Activated naive CD4-positive, alpha-beta T cell treated with anti-CD3 and anti-CD28 coated beads, Interleukin-2, amount 10 ng/mL, durations not matched to agents 7 days and 5 days (primary cell): ENCODE data around the gene CLMP.

Experiments
- CTCF ChIA-PET: fragments of 350-600 bp; sonication (Branson Sonifier 250); formaldehyde crosslinking; loops from one replicate; lab custom pipeline; 2021; ENCODE audit warnings: antibody characterized with exemption; lab: Charles Lee
- DNase-seq: peaks from one replicate; pipeline ENCODE4 v3.0.0-alpha.2; 2020
- H3K27ac Mint-ChIP-seq: one replicate; pipeline ENCODE4 v1.8.0; 2021; ENCODE audit warnings: mild to moderate bottlenecking, moderate library complexity, mixed read lengths
- H3K27me3 Mint-ChIP-seq: one replicate; pipeline ENCODE4 v1.8.0; 2021; ENCODE audit warnings: mild to moderate bottlenecking, mixed read lengths
- H3K36me3 Mint-ChIP-seq: one replicate; pipeline ENCODE4 v1.8.0; 2021; ENCODE audit warnings: mixed read lengths
- H3K4me1 Mint-ChIP-seq: one replicate; pipeline ENCODE4 v1.8.0; 2021; ENCODE audit warnings: mixed read lengths
- H3K4me3 Mint-ChIP-seq: one replicate; pipeline ENCODE4 v1.8.0; 2021; ENCODE audit warnings: mild to moderate bottlenecking, moderate library complexity, mixed read lengths
- H3K9me3 Mint-ChIP-seq: one replicate; pipeline ENCODE4 v1.8.0; 2021; ENCODE audit warnings: mixed read lengths

The CLMP gene

DNA sequence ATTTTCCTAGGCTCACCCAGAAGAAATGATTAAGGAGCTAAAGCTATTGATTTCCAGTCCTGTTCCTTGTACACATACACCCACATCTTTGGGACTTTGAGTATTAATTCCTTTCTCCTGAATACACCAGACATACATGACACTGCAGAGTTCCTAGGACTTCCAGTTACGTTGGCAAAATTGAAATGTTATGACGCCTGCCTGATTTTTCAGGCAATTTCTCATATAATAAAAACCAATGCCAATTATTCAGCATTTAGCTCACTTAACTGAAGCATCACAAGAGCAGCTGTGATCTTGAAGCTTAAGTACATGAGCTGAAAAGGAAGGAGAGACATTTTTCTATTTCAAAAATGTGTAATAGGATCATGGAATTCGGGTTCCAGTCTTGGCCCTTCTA is 4.5 kb downstream of the CLMP start:
- peaks cover 86% of the 10 kb centered on the region for H3K27me3 Mint-ChIP-seq
- peaks cover 37% of the 10 kb centered on the region for H3K4me1 Mint-ChIP-seq
- no peak overlapping the region for H3K4me3 Mint-ChIP-seq
- H3K9me3 Mint-ChIP-seq, result peaks cover 7% of the 10 kb centered on the region
- no peak for DNase-seq
- no peak overlapping the region for H3K27ac Mint-ChIP-seq
- CTCF ChIA-PET, result no interaction called here
- H3K36me3 Mint-ChIP-seq, result peaks cover 5% of the 10 kb centered on the region

DNA sequence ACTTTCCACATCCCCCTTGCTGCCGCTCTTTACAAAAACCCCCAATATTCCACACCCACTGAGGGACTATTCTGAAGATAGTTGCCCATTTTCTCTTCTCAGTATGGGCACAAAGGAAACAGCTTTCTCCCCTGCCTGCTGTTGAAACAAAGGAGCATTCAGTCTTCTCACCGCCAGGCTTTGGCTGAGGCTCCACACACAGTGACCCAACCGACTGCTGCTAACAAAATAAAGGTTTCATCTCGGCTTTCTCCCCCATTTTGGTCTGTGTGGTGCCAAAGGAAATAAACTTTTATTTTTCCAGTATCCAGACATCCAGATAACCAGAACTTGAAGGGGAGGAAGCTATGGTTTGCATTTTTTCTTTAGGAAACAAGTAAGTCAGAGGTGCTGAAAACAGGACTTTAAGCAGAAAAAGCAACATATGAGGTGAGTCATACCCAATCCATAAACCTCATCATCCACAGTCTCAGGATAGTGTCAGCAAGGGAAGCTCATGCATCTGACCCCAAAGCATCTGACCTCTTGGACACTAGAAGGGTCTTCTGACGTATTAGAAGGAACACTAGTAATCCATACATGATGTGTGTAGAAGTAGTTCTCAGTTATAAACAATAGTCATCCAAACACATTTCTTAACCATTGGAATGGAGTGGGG is 6.4 kb downstream of the CLMP start:
- peaks cover 81% of the 10 kb centered on the region for H3K27me3 Mint-ChIP-seq
- DNase-seq, result no peak

DNA sequence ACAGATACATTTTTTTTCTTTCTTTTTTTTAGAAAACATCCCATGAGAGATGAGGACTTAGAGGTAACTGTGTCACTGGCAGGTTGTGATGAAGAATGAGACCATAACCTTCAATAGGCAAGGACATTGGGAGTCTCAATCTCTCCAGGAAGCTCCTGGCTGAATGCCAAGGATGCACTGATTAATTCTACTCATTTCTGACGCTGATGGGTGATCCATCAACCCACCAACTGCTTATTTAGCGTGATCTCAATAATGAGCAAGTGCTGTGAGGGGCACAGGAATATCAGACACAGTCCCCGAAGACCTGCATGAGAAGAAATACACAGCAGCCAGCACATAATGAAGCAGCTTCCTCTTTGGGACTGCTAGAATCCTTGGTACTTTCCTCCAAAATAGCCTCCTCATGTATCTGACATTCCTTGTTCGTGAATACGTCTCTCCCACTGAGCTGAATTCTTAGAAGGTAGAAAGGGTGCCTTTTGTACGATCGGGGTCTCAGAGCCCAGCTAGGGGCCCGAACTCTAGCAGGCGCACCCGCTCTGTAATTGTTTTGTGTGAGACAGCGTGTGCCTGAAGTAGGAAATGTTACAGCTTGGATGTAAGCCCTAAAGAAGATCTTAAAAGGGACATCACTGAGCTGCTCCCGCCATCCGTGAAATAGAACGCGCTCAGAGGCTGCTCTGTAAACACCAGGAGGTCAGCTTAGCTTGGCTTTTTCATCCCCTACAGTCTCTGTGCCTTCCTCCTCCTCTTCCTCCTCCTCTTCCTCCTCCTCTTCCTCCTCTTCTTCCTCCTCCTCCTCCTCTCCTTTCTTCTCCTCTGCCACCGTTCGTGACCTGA is 7.2 kb downstream of the CLMP start:
- no peak overlapping the region for H3K4me3 Mint-ChIP-seq
- H3K36me3 Mint-ChIP-seq, result no peaks in the 10 kb centered on the region
- H3K4me1 Mint-ChIP-seq, result peaks cover 25% of the 10 kb centered on the region
- peaks cover 76% of the 10 kb centered on the region for H3K27me3 Mint-ChIP-seq
- H3K9me3 Mint-ChIP-seq, result peaks cover 7% of the 10 kb centered on the region
- H3K27ac Mint-ChIP-seq, result no peak overlapping the region
- CTCF ChIA-PET, result interaction anchor here (1.0 kb wide), 2 partner anchors 21 to 59 kb away, joined by 3 to 4 read pairs; no protein-coding TSS in a partner anchor
- DNase-seq, result no peak

More for the DNA sequence above, 6.4 kb downstream of the CLMP start:
- no peak overlapping the region for H3K27ac Mint-ChIP-seq
- peaks cover 27% of the 10 kb centered on the region for H3K4me1 Mint-ChIP-seq
- H3K4me3 Mint-ChIP-seq, result no peak overlapping the region
- CTCF ChIA-PET, result interaction anchor here (1.0 kb wide), 1 partner anchor 58 kb away, joined by 4 read pairs; no protein-coding TSS in a partner anchor
- H3K36me3 Mint-ChIP-seq, result no peaks in the 10 kb centered on the region
- H3K9me3 Mint-ChIP-seq, result peaks cover 7% of the 10 kb centered on the region

DNA sequence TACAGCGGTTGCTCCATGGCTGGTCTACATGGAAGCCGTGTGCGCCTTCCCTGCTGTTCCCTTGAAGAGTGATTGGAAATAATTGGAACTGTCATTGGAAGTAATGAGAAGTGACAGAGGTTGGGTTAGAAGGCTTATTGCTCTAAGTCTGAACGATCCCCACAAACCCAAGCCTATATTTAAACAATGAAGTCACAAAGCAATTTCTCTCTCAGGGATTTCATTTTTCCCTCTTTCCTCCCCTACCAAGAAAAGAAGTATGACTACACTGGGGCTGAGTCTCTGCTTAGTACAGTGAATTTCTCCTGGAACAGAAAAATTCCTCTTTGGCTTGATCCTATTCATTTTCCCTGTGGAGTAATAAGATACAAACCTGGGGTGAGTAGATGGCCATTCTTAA is 7.8 kb downstream of the CLMP start:
- Mint-ChIP-seq H3K4me1 (peaks cover 19% of the 10 kb centered on the region), H3K27me3 (peaks cover 76% of the 10 kb centered on the region), H3K36me3 (no peaks in the 10 kb centered on the region), H3K27ac (no peak overlapping the region), H3K4me3 (no peak overlapping the region), H3K9me3 (peaks cover 7% of the 10 kb centered on the region)
- CTCF ChIA-PET, result interaction anchor here (1.0 kb wide), 2 partner anchors 21 to 60 kb away, joined by 3 to 4 read pairs; no protein-coding TSS in a partner anchor
- no peak for DNase-seq

DNA sequence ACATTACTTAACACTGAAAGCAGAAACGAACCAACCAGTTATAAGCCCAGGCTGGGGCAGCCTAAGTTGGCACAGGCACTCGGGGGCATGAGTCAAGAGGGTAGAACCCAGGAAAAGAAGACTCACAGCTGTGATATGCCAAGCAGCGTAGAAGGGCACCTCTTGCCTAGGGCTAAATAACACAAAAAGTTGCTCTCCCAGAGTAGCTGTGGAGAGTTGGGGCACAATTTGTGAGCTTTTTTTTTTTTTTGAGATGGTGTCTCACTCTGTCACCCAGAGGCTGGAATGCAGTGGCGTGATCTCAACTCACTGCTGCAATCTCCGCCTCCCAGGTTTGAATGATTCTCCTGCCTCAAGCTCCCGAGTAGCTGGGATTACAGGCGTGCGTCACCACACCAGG is 8.8 kb downstream of the CLMP start:
- Mint-ChIP-seq H3K27ac (no peak overlapping the region), H3K27me3 (peaks cover 77% of the 10 kb centered on the region), H3K4me3 (no peak overlapping the region), H3K36me3 (no peaks in the 10 kb centered on the region), H3K9me3 (no peaks in the 10 kb centered on the region), H3K4me1 (peaks cover 10% of the 10 kb centered on the region)
- DNase-seq, result no peak
- CTCF ChIA-PET, result no interaction called here

DNA sequence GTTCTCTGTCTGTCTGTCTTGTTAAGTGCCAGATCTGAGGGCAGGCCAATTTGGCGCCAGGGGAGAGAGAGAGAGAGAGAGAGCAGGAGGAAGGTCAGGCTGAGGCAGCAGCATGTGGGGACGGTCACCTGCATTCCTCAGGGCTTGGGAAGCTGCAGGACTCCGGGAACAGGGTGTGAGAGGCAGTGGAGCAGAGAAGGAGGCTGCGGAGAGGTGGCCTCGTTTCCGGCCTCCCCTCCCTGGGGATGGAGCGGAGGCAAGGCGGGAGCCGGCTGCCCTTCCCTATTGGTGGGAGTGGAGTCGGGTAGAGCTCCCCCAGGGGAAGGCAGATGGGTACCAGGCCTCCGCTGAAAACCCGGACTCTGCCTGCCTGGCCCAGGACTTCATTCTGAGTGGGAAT is 9.7 kb downstream of the CLMP start:
- no peak overlapping the region for H3K27ac Mint-ChIP-seq
- no peaks in the 10 kb centered on the region for H3K9me3 Mint-ChIP-seq
- CTCF ChIA-PET, result no interaction called here
- peaks cover 83% of the 10 kb centered on the region for H3K27me3 Mint-ChIP-seq
- no peaks in the 10 kb centered on the region for H3K36me3 Mint-ChIP-seq
- DNase-seq, result no peak
- no peak overlapping the region for H3K4me3 Mint-ChIP-seq
- H3K4me1 Mint-ChIP-seq, result peaks cover 4% of the 10 kb centered on the region

DNA sequence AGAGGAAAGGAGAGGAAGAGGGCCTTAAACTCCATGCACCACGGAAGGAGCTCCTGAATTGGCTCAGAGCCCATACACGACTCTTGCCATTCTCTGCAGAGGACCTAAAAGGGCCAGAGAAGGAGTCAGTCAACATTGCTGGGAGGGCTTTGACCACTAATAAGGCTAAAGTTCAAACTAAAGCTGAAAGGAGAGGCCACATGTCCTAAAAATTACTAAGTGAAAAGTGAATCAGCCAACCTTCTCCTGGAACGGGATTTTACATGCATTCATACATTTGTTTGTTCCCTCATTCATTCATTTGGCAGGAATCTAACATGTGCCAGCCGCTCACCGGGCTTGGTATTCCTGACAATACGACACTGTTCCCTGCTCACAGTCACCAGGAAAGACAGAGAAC is 10.5 kb downstream of the CLMP start:
- H3K4me3 Mint-ChIP-seq, result no peak overlapping the region
- H3K27ac Mint-ChIP-seq, result no peak overlapping the region
- H3K9me3 Mint-ChIP-seq, result no peaks in the 10 kb centered on the region
- no peaks in the 10 kb centered on the region for H3K4me1 Mint-ChIP-seq
- peaks cover 79% of the 10 kb centered on the region for H3K27me3 Mint-ChIP-seq
- no peak for DNase-seq
- H3K36me3 Mint-ChIP-seq, result no peaks in the 10 kb centered on the region
- CTCF ChIA-PET, result interaction anchor here (0.8 kb wide), 1 partner anchor 77 kb away, joined by 3 read pairs; no protein-coding TSS in a partner anchor

DNA sequence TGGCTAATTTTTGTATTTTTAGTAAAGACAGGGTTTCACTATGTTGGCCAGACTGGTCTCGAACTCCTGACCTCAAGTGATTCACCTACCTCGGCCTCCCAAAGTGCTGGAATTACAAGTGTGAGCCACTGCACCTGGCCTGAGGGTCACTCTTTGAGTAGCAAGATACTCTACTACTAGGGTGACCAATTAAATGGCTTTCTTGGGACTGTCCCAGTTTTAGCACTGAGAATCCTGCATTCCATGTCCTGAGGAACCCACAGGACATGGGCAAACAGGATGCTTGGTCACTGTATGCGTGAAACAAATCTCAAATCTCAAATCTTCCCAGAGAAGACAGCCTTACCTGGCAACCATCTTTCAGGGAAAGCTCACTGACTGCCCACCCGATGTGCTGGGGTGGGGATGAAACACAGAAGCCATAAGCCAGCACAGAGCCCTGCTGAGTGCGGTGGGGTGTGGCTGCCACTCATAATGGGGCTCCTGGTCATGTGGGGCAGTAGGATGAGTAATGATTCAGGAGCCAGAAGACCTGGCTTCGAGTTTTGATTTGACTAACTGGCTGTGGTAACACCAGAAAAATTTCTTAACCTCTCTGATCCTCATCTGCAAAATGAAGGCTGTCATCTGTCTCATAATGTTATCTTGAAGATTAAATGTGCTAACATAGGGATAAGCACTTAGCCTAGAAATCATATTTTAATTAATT is 11.5 kb downstream of the CLMP start:
- H3K36me3 Mint-ChIP-seq, result no peaks in the 10 kb centered on the region
- no peak for DNase-seq
- no peak overlapping the region for H3K27ac Mint-ChIP-seq
- H3K4me1 Mint-ChIP-seq, result no peaks in the 10 kb centered on the region
- CTCF ChIA-PET, result no interaction called here
- no peak overlapping the region for H3K4me3 Mint-ChIP-seq
- no peaks in the 10 kb centered on the region for H3K9me3 Mint-ChIP-seq
- peaks cover 72% of the 10 kb centered on the region for H3K27me3 Mint-ChIP-seq

DNA sequence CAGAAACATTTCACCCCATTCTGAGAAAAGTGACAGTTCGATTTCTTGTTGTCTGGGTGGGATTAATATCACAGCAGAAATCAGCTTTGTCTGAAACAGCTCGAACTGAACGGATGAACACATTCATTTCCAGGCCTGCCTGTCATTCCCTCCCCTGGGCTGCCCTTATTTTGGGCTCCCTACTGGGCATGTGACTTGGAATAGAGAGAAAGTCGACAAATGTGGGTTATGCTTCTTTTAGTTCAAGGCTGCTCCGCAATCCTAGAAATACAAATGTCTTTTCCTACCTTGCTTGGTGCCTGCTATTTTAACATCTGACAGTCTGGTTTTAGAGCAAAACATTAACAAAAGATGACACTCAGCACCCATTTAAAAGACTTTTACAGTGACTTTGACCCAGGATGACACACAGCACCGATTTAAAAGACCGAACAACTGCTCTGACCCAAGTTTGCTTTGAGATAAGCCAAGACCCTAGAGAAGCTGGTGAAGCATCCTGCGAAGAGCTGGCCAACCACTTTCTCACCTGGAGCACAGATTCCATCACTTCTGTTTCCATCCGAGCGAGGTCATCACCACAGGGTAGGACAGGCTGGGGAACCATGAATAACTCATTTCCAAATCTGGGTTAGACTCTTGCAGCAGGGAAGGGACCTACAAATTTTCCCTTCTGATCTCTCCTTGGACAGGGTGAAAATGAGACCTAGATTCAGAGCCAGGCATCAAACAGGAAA is 13.1 kb downstream of the CLMP start:
- Mint-ChIP-seq H3K27me3 (peaks cover 56% of the 10 kb centered on the region), H3K36me3 (no peaks in the 10 kb centered on the region), H3K4me1 (no peaks in the 10 kb centered on the region), H3K9me3 (no peaks in the 10 kb centered on the region), H3K27ac (no peak overlapping the region), H3K4me3 (no peak overlapping the region)
- CTCF ChIA-PET, result interaction anchor here (1.1 kb wide), 1 partner anchor 18 kb away, joined by 3 read pairs; no protein-coding TSS in a partner anchor
- no peak for DNase-seq

DNA sequence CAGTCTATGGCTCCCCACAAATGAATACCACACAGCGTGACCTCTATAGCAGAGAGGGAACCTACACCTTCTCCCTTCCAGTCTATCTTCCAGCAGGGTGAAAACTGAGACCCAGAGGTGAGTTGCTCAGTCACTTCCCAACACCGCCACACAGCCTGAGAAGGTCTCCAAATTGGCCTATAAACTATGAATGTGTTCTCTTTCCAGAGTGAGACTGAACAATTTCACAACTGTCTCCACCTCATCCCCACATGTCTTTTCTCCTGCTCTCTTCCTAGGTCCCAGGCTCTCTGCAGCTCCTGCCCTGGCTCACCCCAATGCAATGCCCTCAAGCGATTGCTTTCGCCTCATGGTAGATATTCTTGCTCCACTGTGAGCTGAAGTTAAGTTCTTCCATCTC is 14.0 kb downstream of the CLMP start:
- CTCF ChIA-PET, result interaction anchor here (1.1 kb wide), 1 partner anchor 17 kb away, joined by 3 read pairs; no protein-coding TSS in a partner anchor
- H3K36me3 Mint-ChIP-seq, result no peaks in the 10 kb centered on the region
- H3K9me3 Mint-ChIP-seq, result no peaks in the 10 kb centered on the region
- H3K27ac Mint-ChIP-seq, result no peak overlapping the region
- no peak overlapping the region for H3K4me3 Mint-ChIP-seq
- H3K27me3 Mint-ChIP-seq, result peaks cover 51% of the 10 kb centered on the region
- no peak for DNase-seq
- H3K4me1 Mint-ChIP-seq, result no peaks in the 10 kb centered on the region

DNA sequence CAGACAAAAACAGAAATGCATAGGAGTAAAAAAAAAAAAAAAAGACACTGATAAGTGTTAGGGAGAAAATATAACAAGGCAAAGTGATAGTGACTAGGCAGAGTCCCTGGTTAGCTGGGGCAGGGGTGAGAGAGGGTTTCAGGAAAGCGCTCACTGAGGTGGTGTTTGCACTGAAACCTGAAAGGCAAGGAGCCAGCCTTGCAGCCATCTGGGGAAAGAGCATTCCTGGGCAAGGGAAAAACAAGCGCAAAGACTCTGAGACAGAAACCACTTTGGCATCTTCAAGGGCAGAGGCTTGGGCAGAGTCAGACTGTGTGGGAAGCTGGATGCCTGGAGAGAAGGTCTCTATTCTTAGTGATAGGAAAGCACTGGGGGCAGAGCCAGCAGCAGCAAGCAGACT is 14.5 kb downstream of the CLMP start:
- no peaks in the 10 kb centered on the region for H3K36me3 Mint-ChIP-seq
- no peak for DNase-seq
- H3K27ac Mint-ChIP-seq, result no peak overlapping the region
- no peaks in the 10 kb centered on the region for H3K4me1 Mint-ChIP-seq
- H3K9me3 Mint-ChIP-seq, result no peaks in the 10 kb centered on the region
- H3K27me3 Mint-ChIP-seq, result peaks cover 47% of the 10 kb centered on the region
- no peak overlapping the region for H3K4me3 Mint-ChIP-seq
- CTCF ChIA-PET, result interaction anchor here (0.7 to 1.2 kb wide), 2 partner anchors 66 to 80 kb away, joined by 3 to 4 read pairs; no protein-coding TSS in a partner anchor

DNA sequence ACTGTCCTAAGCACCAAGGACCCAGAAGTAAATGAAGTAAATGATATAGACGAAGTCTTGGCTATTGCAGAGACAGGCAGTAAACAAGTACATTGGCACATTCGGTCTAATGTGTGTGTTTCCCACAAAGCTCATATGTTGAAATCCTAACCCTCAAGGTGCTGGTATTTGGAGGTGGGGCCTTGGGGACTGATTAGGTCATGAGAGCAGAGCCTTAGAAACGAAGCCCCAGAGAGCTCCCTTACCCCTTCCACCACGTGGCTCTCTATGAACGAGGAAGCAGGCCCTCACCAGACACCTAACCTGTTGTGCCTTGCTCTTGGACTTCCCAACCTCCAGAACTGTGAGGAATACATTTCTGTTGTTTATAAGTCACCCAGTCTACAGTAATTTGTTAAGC is 14.9 kb downstream of the CLMP start:
- Mint-ChIP-seq H3K27ac (no peak overlapping the region), H3K9me3 (no peaks in the 10 kb centered on the region), H3K4me3 (no peak overlapping the region), H3K36me3 (no peaks in the 10 kb centered on the region), H3K27me3 (peaks cover 45% of the 10 kb centered on the region), H3K4me1 (no peaks in the 10 kb centered on the region)
- CTCF ChIA-PET, result interaction anchor here (0.7 to 1.5 kb wide), 3 partner anchors 15 to 81 kb away, joined by 3 to 4 read pairs (median 4); no protein-coding TSS in a partner anchor
- DNase-seq, result no peak

DNA sequence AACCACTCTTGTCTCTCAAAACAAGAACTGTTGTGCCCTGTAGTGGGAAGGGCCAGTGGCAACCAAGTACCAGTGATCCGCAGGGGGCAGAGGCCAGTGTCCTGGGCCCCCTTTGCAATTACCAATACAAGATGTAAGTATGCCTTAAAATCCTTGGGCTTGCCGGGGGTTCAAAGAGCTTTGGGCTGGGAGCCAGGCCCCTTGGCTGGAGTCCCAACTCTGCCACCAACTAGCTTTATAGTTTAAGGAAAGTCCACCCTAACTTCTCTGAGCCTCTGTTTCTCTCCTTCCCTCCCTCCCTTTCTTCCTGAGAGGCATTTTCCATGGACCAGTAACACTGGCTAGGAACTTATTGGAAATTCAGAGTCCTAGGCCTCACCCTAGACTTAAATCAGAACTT is 15.5 kb downstream of the CLMP start:
- CTCF ChIA-PET, result interaction anchor here (0.7 to 1.5 kb wide), 4 partner anchors 14 to 81 kb away, joined by 3 to 4 read pairs (median 4); no protein-coding TSS in a partner anchor
- H3K4me1 Mint-ChIP-seq, result no peaks in the 10 kb centered on the region
- H3K27ac Mint-ChIP-seq, result no peak overlapping the region
- no peak for DNase-seq
- H3K27me3 Mint-ChIP-seq, result peaks cover 43% of the 10 kb centered on the region
- H3K9me3 Mint-ChIP-seq, result no peaks in the 10 kb centered on the region
- H3K4me3 Mint-ChIP-seq, result no peak overlapping the region
- H3K36me3 Mint-ChIP-seq, result no peaks in the 10 kb centered on the region
